ENCODE measurements around the gene SLC5A12. TPM values are rescaled to one million over a fixed set of nuclear protein-coding genes. Genes with fewer than 3 reads are reported as not detected.
"Not testable (repeated sequence)": the region's sequence is repeated elsewhere in the genome, so short reads cannot be mapped to it uniquely, and the experiment has no call there.

SLC5A12 gene
- total RNA-seq, 2 experiments from 2014 or later, result not detected

DNA sequence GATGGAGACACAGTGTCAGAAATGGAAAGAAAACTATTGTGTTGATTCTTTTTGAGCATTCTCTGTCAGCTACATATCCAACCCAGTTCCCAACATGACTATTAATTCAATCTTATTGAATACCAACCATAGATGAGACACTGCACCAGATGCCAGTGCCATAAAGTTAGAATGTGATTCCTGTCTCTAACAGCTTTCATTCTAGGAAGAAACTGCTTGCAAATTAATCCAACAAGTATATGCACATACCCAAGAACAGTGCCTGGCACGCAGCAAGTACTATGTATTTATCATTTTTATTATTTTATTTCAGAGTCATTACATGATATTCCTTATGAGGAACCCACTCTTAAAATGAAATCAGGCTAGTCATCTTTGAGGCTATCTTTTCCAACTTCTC, 34.5 kb downstream of the SLC5A12 start:
- DNase-seq, result no peak

DNA sequence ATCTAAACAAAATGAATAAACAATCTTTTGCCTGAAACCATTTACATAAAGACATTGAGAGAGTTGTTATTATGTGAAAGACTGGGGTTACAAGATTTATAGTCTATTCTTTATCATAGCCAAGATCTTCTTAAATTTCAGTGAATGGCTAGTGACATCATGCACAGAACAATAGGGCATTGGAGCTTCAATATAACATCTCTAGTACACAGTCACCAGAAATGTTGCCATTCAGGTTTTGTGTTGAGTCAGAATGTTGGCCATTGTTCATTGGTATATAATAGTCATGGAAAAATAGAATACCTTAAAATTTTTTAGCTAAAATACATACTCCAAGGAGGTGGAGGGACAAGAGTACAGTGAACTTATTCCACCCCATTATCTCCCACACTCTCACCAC, 44.3 kb downstream of the SLC5A12 start:
- DNase-seq, result no peak
- no peaks in the 10 kb centered on the region for H3K4me1 Mint-ChIP-seq (ENCODE audit: low read depth)
- no peaks in the 10 kb centered on the region for H3K36me3 Mint-ChIP-seq (ENCODE audit: low read depth)
- no peak for ATAC-seq
- no peaks in the 10 kb centered on the region for H3K27me3 Mint-ChIP-seq (ENCODE audit: low read depth)
- CTCF ChIA-PET, result no interaction called here
- POLR2A ChIA-PET, result no interaction called here
- no peaks in the 10 kb centered on the region for H3K9me3 Mint-ChIP-seq (ENCODE audit: insufficient read depth)
- no peak overlapping the region for H3K27ac Mint-ChIP-seq
- H3K4me3 Mint-ChIP-seq, result no peak overlapping the region

More for the DNA sequence above, 34.5 kb downstream of the SLC5A12 start:
- Mint-ChIP-seq H3K9me3 (ENCODE audit: insufficient read depth) (no peaks in the 10 kb centered on the region), H3K4me3 (no peak overlapping the region), H3K4me1 (ENCODE audit: low read depth) (no peaks in the 10 kb centered on the region), H3K27ac (no peak overlapping the region), H3K36me3 (ENCODE audit: low read depth) (no peaks in the 10 kb centered on the region), H3K27me3 (ENCODE audit: low read depth) (no peaks in the 10 kb centered on the region)
- CTCF ChIA-PET, result no interaction called here
- POLR2A ChIA-PET, result no interaction called here
- ATAC-seq, result no peak

DNA sequence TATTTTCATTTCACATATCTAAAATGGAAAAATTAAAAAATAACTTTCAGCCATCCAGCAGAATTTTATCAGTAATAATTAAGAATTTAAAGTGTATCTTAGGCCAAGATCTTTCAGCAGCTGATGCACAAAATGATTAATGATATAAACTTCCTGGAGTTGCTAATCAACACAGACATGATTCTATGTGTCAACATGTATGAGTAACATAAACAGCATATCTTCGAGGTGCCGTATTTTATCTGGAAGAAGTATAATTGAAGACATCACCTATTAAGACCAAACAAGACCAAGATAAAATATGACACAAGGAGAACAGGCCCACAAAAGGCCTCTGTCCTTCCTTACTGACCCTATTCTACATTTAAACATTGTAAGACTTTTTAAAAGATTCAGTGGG, 45.2 kb downstream of the SLC5A12 start:
- CTCF ChIA-PET, result no interaction called here
- ATAC-seq (no peak), DNase-seq (no peak)
- Mint-ChIP-seq H3K4me1 (ENCODE audit: low read depth) (no peaks in the 10 kb centered on the region), H3K4me3 (no peak overlapping the region), H3K9me3 (ENCODE audit: insufficient read depth) (no peaks in the 10 kb centered on the region), H3K36me3 (ENCODE audit: low read depth) (no peaks in the 10 kb centered on the region), H3K27me3 (ENCODE audit: low read depth) (no peaks in the 10 kb centered on the region), H3K27ac (no peak overlapping the region)
- POLR2A ChIA-PET, result no interaction called here

DNA sequence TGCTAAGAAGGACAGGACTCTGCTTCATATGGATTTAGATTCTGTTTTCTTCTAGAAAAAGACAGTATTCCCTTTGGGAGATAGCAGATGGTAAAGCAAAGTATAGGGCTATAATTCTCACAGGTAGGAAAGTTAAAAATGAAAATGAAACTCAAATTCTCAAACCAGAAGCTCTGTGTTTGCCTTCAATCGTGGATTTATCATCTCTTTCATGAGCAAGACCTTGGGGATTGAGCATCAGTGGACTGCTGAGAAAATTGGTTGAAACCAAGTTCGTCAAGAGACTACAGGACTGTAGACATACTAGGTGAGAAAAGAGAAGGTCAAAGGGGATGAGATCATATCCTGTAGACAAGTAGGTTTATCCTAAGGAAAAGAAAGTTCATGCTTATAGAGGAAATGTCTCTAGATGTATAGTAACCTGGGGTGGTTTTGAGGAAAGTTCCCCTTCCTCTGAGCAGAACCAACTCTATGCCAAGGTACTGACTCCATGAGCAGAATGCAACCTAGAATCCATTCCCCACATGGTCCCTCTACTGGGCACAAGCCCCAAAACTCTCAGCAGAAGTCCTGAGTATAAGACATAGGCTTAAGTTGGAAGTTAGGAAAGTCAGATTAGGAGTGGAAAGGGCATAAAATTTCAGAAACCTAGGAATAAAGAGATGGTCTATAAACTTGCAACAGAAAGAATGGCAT, 46.5 kb downstream of the SLC5A12 start:
- no peaks in the 10 kb centered on the region for H3K36me3 Mint-ChIP-seq (ENCODE audit: low read depth)
- H3K4me3 Mint-ChIP-seq, result no peak overlapping the region
- CTCF ChIA-PET, result no interaction called here
- H3K4me1 Mint-ChIP-seq (ENCODE audit: low read depth), result no peaks in the 10 kb centered on the region
- H3K9me3 Mint-ChIP-seq (ENCODE audit: insufficient read depth), result no peaks in the 10 kb centered on the region
- POLR2A ChIA-PET, result no interaction called here
- ATAC-seq (no peak), DNase-seq (no peak)
- H3K27ac Mint-ChIP-seq, result no peak overlapping the region
- no peaks in the 10 kb centered on the region for H3K27me3 Mint-ChIP-seq (ENCODE audit: low read depth)

DNA sequence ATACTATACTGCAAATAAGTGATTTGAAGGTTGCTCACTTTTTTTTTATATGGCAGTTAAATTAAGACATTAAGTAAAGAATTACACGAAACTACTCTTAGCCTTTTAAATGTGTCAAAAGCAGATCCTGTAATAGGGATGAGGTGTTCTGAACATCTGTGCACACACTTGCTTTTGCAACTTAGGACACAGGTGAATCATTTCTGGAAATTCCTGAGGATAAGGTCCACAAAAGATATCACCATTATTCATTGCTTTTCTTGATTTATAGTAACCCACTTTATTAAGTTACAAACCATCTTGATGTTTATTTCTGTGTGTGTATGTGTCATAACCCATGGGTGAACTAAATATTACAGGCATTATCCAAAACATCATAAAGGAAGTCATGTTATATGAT, 55.9 kb downstream of the SLC5A12 start:
- no peaks in the 10 kb centered on the region for H3K27me3 Mint-ChIP-seq (ENCODE audit: low read depth)
- POLR2A ChIA-PET, result no interaction called here
- H3K4me3 Mint-ChIP-seq, result no peak overlapping the region

DNA sequence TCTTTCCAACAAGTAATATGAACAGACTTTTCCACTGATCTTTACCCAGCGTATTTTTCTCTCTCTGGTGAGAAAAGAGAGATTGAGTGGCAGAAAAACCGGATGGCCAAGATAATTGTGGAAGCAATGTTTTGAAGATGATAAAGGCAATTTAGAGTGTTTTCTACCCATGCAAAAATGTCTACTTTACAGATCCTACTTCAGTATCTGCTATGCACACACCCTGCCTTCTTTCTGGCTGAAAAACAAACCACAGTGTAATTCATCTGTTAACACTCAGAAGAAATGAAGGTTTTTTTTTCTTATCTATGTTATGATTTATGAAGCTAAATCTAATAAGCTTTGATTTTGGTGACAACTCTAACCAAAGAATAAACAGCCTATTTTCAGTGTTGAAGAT, 56.8 kb downstream of the SLC5A12 start:
- no peak for ATAC-seq
- POLR2A ChIA-PET, result no interaction called here
- H3K4me3 Mint-ChIP-seq, result no peak overlapping the region
- DNase-seq, result no peak
- no peaks in the 10 kb centered on the region for H3K4me1 Mint-ChIP-seq (ENCODE audit: low read depth)
- CTCF ChIA-PET, result no interaction called here
- no peaks in the 10 kb centered on the region for H3K27me3 Mint-ChIP-seq (ENCODE audit: low read depth)
- no peak overlapping the region for H3K27ac Mint-ChIP-seq
- H3K36me3 Mint-ChIP-seq (ENCODE audit: low read depth), result no peaks in the 10 kb centered on the region
- H3K9me3 Mint-ChIP-seq (ENCODE audit: insufficient read depth), result no peaks in the 10 kb centered on the region

More for the DNA sequence above, 55.9 kb downstream of the SLC5A12 start:
- CTCF ChIA-PET, result no interaction called here
- Mint-ChIP-seq H3K4me1 (ENCODE audit: low read depth) (no peaks in the 10 kb centered on the region), H3K36me3 (ENCODE audit: low read depth) (no peaks in the 10 kb centered on the region), H3K27ac (no peak overlapping the region), H3K9me3 (ENCODE audit: insufficient read depth) (no peaks in the 10 kb centered on the region)
- DNase-seq (no peak), ATAC-seq (no peak)

DNA sequence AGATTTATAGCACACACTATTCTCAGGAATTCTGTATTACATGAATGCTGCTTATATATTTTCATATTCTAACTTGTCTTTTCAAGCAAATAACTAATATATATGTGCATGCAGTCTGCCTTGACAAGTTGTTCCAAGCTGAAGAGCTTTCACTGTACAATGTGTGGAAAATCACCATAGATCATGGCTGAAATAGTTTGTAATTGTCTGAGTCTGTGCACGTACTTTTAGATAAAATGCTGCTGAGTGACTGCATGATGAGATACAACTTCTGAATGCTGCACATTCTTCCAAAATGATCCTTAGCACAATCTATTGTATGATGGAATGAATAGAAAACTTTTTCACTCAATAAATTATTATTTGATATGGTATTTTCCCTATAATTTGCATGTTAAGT, 58.9 kb downstream of the SLC5A12 start:
- Mint-ChIP-seq H3K4me1 (ENCODE audit: low read depth) (no peaks in the 10 kb centered on the region), H3K4me3 (no peak overlapping the region), H3K27ac (no peak overlapping the region), H3K36me3 (ENCODE audit: low read depth) (no peaks in the 10 kb centered on the region), H3K27me3 (ENCODE audit: low read depth) (no peaks in the 10 kb centered on the region), H3K9me3 (ENCODE audit: insufficient read depth) (no peaks in the 10 kb centered on the region)
- no peak for ATAC-seq
- ChIA-PET CTCF (no interaction called here), POLR2A (no interaction called here)
- DNase-seq, result no peak

DNA sequence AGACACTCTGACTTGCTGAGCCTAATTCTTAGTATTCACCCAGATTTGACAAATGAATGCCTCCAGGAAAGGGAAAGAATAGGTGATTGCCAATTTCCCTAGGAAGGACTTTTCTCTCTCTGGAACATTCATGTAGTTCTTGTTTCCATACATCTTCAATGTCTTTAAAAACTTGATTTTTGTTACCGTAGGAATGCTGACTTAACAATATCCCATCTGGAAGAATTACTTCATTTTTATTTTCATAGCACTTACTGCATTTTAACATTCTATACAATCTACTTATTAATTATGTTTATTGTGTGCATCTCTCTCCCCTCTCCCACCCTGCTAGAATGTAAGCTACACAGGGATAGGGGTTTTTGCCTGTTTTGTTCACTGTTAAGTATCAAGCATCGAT, 66.6 kb downstream of the SLC5A12 start:
- CTCF ChIA-PET, result no interaction called here

DNA sequence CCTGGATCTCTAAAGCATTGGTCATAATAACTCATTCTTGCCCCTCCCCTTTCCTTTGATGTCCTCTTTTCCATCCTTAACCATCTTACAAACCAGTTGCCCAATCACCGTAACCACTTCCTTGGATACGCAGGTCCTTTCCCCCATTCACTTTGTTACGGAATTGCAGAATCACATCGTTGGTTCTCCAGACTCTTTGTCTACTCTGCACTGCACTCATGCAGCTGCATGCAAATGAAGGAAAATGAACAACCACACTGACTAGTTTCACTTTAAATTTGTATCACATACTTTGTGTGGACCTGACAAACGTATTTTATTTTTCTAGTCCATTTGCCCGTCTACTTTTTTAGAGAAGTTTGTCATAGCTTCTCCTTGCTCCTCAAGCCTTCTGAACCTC, 69.9 kb downstream of the SLC5A12 start:
- no peak overlapping the region for H3K4me3 Mint-ChIP-seq
- H3K27me3 Mint-ChIP-seq (ENCODE audit: low read depth), result no peaks in the 10 kb centered on the region
- DNase-seq (no peak), ATAC-seq (no peak)
- H3K4me1 Mint-ChIP-seq (ENCODE audit: low read depth), result no peaks in the 10 kb centered on the region
- H3K27ac Mint-ChIP-seq, result no peak overlapping the region
- ChIA-PET CTCF (no interaction called here), POLR2A (no interaction called here)
- H3K36me3 Mint-ChIP-seq (ENCODE audit: low read depth), result no peaks in the 10 kb centered on the region
- no peaks in the 10 kb centered on the region for H3K9me3 Mint-ChIP-seq (ENCODE audit: insufficient read depth)

More for the DNA sequence above, 66.6 kb downstream of the SLC5A12 start:
- ATAC-seq, result no peak
- DNase-seq, result no peak
- no peaks in the 10 kb centered on the region for H3K9me3 Mint-ChIP-seq (ENCODE audit: insufficient read depth)
- H3K4me1 Mint-ChIP-seq (ENCODE audit: low read depth), result no peaks in the 10 kb centered on the region
- POLR2A ChIA-PET, result no interaction called here
- no peaks in the 10 kb centered on the region for H3K27me3 Mint-ChIP-seq (ENCODE audit: low read depth)
- H3K4me3 Mint-ChIP-seq, result no peak overlapping the region
- no peak overlapping the region for H3K27ac Mint-ChIP-seq
- H3K36me3 Mint-ChIP-seq (ENCODE audit: low read depth), result no peaks in the 10 kb centered on the region

DNA sequence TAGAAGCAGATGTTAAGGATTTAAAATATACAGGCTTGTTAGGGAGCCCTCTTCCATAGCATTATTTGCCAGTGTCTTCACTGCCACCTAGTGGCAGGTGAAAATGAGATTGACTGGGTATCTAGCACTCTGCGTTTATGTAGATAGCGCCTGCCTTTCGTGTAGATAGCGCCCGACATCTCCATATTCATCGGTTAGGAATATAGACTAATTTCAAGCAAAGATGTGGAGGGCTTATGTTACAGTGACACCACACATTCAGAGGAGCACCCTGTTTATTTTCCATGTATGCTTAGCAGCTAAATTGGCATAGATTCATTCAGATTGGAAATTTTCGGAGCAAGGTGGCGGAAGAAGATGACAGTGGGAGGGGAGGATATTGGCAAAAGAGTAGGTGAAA, 72.0 kb downstream of the SLC5A12 start:
- Mint-ChIP-seq H3K27ac (no peak overlapping the region), H3K27me3 (ENCODE audit: low read depth) (no peaks in the 10 kb centered on the region), H3K9me3 (ENCODE audit: insufficient read depth) (no peaks in the 10 kb centered on the region), H3K4me1 (ENCODE audit: low read depth) (no peaks in the 10 kb centered on the region), H3K4me3 (no peak overlapping the region), H3K36me3 (ENCODE audit: low read depth) (no peaks in the 10 kb centered on the region)
- CTCF ChIA-PET, result no interaction called here
- ATAC-seq, result peak; percentile 73
- peak; percentile 51 for DNase-seq
- POLR2A ChIA-PET, result no interaction called here

DNA sequence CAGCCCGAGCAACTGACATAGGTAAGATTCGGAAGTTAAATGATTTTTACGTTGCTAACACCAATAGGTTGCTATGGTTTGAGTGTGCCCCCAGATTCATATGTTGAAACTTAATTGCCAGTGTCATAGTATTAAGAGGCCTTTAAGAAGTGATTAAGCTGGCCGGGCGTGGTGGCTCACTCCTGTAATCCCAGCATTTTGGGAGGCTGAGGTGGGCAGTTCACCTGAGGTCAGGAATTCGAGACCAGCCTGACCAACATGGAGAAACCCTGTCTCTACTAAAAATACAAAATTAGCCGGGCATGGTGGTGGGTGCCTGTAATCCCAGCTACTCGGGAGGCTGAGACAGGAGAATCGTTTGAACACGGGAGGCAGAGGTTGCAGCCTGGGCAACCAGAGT, 78.5 kb downstream of the SLC5A12 start:
- H3K36me3 Mint-ChIP-seq (ENCODE audit: low read depth); ATAC-seq; H3K27ac Mint-ChIP-seq; POLR2A ChIA-PET; H3K9me3 Mint-ChIP-seq (ENCODE audit: insufficient read depth); DNase-seq; H3K4me1 Mint-ChIP-seq (ENCODE audit: low read depth); CTCF ChIA-PET; H3K4me3 Mint-ChIP-seq; H3K27me3 Mint-ChIP-seq (ENCODE audit: low read depth): not testable (repeated sequence)

DNA sequence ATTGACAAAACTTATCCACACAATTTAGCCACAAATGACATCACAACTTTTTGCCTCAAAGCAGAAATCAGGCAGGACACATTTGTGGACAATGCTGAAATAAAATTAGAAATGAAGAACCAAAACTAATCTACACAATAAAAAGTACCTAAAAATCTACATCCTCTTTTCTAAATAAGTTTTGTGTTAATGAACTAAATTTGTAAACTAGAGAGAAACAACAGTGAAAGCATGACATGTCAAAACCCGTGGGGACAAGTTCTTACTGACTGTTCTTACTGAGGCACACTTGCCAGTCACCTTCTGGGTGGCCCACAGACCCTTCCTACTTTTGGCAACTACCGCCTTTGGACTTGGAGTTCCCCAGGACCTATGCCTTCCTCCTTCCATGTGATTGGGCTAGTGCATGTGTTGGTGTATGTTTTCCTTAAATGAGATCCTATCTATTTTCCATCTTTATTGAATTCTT, 89.1 kb downstream of the SLC5A12 start:
- CTCF ChIA-PET, result no interaction called here
- POLR2A ChIA-PET, result no interaction called here
- Mint-ChIP-seq H3K36me3 (ENCODE audit: low read depth) (no peaks in the 10 kb centered on the region), H3K27ac (no peak overlapping the region), H3K27me3 (ENCODE audit: low read depth) (no peaks in the 10 kb centered on the region), H3K4me3 (no peak overlapping the region), H3K4me1 (ENCODE audit: low read depth) (no peaks in the 10 kb centered on the region), H3K9me3 (ENCODE audit: insufficient read depth) (no peaks in the 10 kb centered on the region)
- ATAC-seq, result no peak
- no peak for DNase-seq

DNA sequence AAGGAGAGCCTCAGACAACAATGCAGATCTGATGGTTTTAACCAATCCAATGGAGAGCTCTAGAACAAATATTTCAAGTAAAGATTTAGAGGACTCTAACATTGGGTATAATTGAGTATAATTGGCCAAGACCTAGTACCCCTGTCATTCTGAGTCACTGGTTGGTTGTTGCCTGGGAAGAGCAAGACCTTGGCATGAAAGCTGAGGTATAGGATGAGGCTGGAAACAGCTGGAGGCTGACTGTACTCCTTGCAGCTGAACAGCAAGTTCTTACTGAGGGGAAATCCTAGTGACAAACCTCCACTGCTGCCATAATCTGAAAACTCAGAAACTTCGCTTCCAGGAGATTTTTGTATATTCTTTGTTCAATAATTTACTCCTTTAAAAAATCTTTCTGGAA, 95.5 kb downstream of the SLC5A12 start:
- no peaks in the 10 kb centered on the region for H3K27me3 Mint-ChIP-seq (ENCODE audit: low read depth)
- no peak for ATAC-seq
- H3K9me3 Mint-ChIP-seq (ENCODE audit: insufficient read depth), result no peaks in the 10 kb centered on the region
- ChIA-PET CTCF (no interaction called here), POLR2A (no interaction called here)
- H3K36me3 Mint-ChIP-seq (ENCODE audit: low read depth), result no peaks in the 10 kb centered on the region
- H3K4me3 Mint-ChIP-seq, result no peak overlapping the region
- no peak overlapping the region for H3K27ac Mint-ChIP-seq
- no peak for DNase-seq
- no peaks in the 10 kb centered on the region for H3K4me1 Mint-ChIP-seq (ENCODE audit: low read depth)
